ENCODE data around the gene PLD5. TPM values are rescaled to one million over a fixed set of nuclear protein-coding genes. Genes with fewer than 3 reads are reported as not detected.

The PLD5 gene
- total RNA-seq: not detected

- DNase-seq (ENCODE audit: low spot score in 2 of 2) (no peak), ATAC-seq (peak in 1 of 2 donors; percentile 2)
- Mint-ChIP-seq H3K27ac (no peak within 1 kb of the TSS), H3K9me3 (no peaks in the 10 kb centered on the region), H3K36me3 (peaks cover 0 to 13% of the 10 kb centered on the region in 2 donors)
Measured at GRCh38 chr1:242524571-242525359, at the start of gene PLD5. PLD5 (minus strand) TSS chr1:242524697.

- no peaks in the 10 kb centered on the region for H3K9me3 Mint-ChIP-seq
Measured at GRCh38 chr1:242569867-242570266, 45.4 kb upstream of the PLD5 start.

GRCh38 chr1:242568666-242569065 lies 44.2 kb upstream of the PLD5 start:
- ATAC-seq (no peak), DNase-seq (ENCODE audit: low spot score in 2 of 2) (no peak)
- no peak overlapping the region for H3K27ac Mint-ChIP-seq
- no peaks in the 10 kb centered on the region for H3K36me3 Mint-ChIP-seq
- H3K9me3 Mint-ChIP-seq: no peaks in the 10 kb centered on the region

More at GRCh38 chr1:242569867-242570266, 45.4 kb upstream of the PLD5 start:
- no peak for DNase-seq (ENCODE audit: low spot score in 2 of 2)
- ATAC-seq: no peak
- H3K36me3 Mint-ChIP-seq: no peaks in the 10 kb centered on the region
- no peak overlapping the region for H3K27ac Mint-ChIP-seq

- H3K9me3 Mint-ChIP-seq: peaks cover 0 to 4% of the 10 kb centered on the region in 2 donors
- no peak overlapping the region for H3K27ac Mint-ChIP-seq
Measured at GRCh38 chr1:242567596-242567995, 43.1 kb upstream of the PLD5 start.

DNA sequence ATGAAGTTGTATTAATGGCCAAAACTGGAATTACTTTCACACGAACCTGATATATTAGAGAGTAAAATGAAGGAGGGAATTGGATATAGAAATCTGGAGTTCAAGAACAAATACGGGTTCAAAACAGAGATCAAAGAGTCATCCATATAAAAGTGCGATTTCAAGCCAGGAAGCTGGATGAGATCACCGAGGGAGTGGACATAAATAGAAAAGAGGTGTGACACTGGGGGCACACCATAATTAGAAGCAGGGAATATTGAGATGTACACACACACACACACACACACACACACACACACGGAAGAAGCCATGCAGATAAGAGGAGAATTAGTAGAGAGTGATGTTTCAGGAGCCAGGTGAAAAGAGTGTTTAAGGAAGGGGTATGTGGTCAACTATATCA lies 32.3 kb upstream of the PLD5 start:
- H3K9me3 Mint-ChIP-seq: peaks cover 0 to 7% of the 10 kb centered on the region in 2 donors
- no peak for DNase-seq (ENCODE audit: low spot score in 2 of 2)
- no peak for ATAC-seq
- peaks cover 0 to 8% of the 10 kb centered on the region in 2 donors for H3K36me3 Mint-ChIP-seq
- H3K27ac Mint-ChIP-seq: no peak overlapping the region

More at GRCh38 chr1:242567596-242567995, 43.1 kb upstream of the PLD5 start:
- ATAC-seq: no peak
- DNase-seq (ENCODE audit: low spot score in 2 of 2): no peak
- H3K36me3 Mint-ChIP-seq: no peaks in the 10 kb centered on the region

- Mint-ChIP-seq H3K36me3 (peaks cover 0 to 8% of the 10 kb centered on the region in 2 donors), H3K27ac (no peak overlapping the region), H3K9me3 (peaks cover 0 to 7% of the 10 kb centered on the region in 2 donors)
- ATAC-seq (peak in 1 of 2 donors; percentile 83), DNase-seq (ENCODE audit: low spot score in 2 of 2) (no peak)
Measured at GRCh38 chr1:242556276-242556675, 31.8 kb upstream of the PLD5 start.

GRCh38 chr1:242554577-242554976 lies 30.1 kb upstream of the PLD5 start:
- Mint-ChIP-seq H3K27ac (no peak overlapping the region), H3K9me3 (peaks cover 0 to 7% of the 10 kb centered on the region in 2 donors), H3K36me3 (peaks cover 0 to 8% of the 10 kb centered on the region in 2 donors)
- ATAC-seq (no peak), DNase-seq (ENCODE audit: low spot score in 2 of 2) (no peak)

GRCh38 chr1:242546849-242547729 lies 22.6 kb upstream of the PLD5 start:
- DNase-seq (ENCODE audit: low spot score in 2 of 2) (no peak), ATAC-seq (no peak)
- Mint-ChIP-seq H3K9me3 (no peaks in the 10 kb centered on the region), H3K36me3 (no peaks in the 10 kb centered on the region), H3K27ac (no peak overlapping the region)

GRCh38 chr1:242546441-242546840 lies 21.9 kb upstream of the PLD5 start:
- H3K36me3 Mint-ChIP-seq: no peaks in the 10 kb centered on the region
- no peaks in the 10 kb centered on the region for H3K9me3 Mint-ChIP-seq
- ATAC-seq (no peak), DNase-seq (ENCODE audit: low spot score in 2 of 2) (no peak)
- H3K27ac Mint-ChIP-seq: no peak overlapping the region

- Mint-ChIP-seq H3K9me3 (no peaks in the 10 kb centered on the region), H3K36me3 (no peaks in the 10 kb centered on the region), H3K27ac (no peak overlapping the region)
- DNase-seq (ENCODE audit: low spot score in 2 of 2): no peak
- ATAC-seq: no peak
Measured at GRCh38 chr1:242544071-242544470, 19.6 kb upstream of the PLD5 start.

- Mint-ChIP-seq H3K9me3 (no peaks in the 10 kb centered on the region), H3K36me3 (no peaks in the 10 kb centered on the region), H3K27ac (no peak overlapping the region)
- DNase-seq (ENCODE audit: low spot score in 2 of 2): no peak
- ATAC-seq: no peak
Measured at GRCh38 chr1:242542271-242542670, 17.8 kb upstream of the PLD5 start.

GRCh38 chr1:242535986-242536385 lies 11.5 kb upstream of the PLD5 start:
- ATAC-seq (no peak), DNase-seq (ENCODE audit: low spot score in 2 of 2) (no peak)
- no peak overlapping the region for H3K27ac Mint-ChIP-seq
- no peaks in the 10 kb centered on the region for H3K36me3 Mint-ChIP-seq
- peaks cover 0 to 3% of the 10 kb centered on the region in 2 donors for H3K9me3 Mint-ChIP-seq

DNA sequence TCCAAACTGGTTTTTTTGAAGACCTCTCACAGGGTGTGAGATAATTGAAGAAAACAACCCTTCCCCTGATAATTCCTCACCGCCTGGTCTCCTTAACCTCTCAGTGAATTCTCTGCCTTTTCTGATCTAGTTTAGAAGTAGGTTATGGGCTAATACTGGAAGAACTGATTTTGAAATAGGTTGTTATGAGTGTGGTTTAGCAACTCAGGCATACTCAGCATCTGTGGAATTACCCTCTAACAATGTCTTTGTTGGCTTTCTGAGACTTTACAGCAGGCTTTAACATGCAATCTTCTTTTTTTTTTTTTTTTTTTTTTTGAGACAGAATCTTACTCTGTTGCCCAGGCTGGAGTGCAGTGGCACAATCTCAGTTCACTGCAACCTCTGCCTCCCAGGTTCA lies 10.3 kb upstream of the PLD5 start:
- H3K36me3 Mint-ChIP-seq: no peaks in the 10 kb centered on the region
- DNase-seq (ENCODE audit: low spot score in 2 of 2) (no peak), ATAC-seq (no peak)
- peaks cover 0 to 3% of the 10 kb centered on the region in 2 donors for H3K9me3 Mint-ChIP-seq
- H3K27ac Mint-ChIP-seq: no peak overlapping the region

- ATAC-seq (no peak), DNase-seq (ENCODE audit: low spot score in 2 of 2) (no peak)
- no peak overlapping the region for H3K27ac Mint-ChIP-seq
- H3K9me3 Mint-ChIP-seq: peaks cover 0 to 3% of the 10 kb centered on the region in 2 donors
- H3K36me3 Mint-ChIP-seq: peaks cover 0 to 1% of the 10 kb centered on the region in 2 donors
Measured at GRCh38 chr1:242530761-242531160, 6.3 kb upstream of the PLD5 start.

DNA sequence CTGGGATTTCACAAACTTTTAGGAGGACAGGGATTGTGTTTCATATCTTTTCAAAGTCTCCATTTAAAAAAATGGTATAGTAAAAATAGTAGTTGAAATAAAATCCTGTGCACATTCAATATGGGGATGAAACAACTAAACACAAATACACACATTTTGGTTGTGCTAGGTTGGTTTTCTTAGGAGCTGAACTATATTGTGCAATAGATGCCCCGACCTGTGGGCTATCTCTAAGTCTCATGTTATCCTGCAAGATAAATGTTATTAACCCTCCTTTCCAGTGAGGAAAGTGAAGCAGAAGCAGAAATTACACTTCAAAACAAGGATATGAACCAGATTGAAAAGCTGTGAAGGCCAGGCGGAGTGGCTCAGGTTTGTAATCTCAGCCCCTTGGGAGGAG lies 1.3 kb upstream of the PLD5 start:
- DNase-seq (ENCODE audit: low spot score in 2 of 2) (no peak), ATAC-seq (no peak)
- peaks cover 0 to 13% of the 10 kb centered on the region in 2 donors for H3K36me3 Mint-ChIP-seq
- no peak overlapping the region for H3K27ac Mint-ChIP-seq
- H3K9me3 Mint-ChIP-seq: no peaks in the 10 kb centered on the region

GRCh38 chr1:242525360-242525722 lies 844 bp upstream of the PLD5 start:
- ATAC-seq (no peak), DNase-seq (ENCODE audit: low spot score in 2 of 2) (no peak)
- peaks cover 0 to 13% of the 10 kb centered on the region in 2 donors for H3K36me3 Mint-ChIP-seq
- no peaks in the 10 kb centered on the region for H3K9me3 Mint-ChIP-seq
- H3K27ac Mint-ChIP-seq: no peak overlapping the region
